Thyroid gland (tissue), 4 donors: ENCODE measurements around the gene LMAN2L. TPM values are rescaled to one million over a fixed set of nuclear protein-coding genes. Genes with fewer than 3 reads are reported as not detected.
A peak's percentile ranks its signal among the peaks of the same experiment; 100 is the strongest.

Experiments used
- DNase-seq, 2 donors: peaks; one replicate each; pipeline ENCODE4 v3.0.0-alpha.2; 2019
- H3K27ac ChIP-seq, 3 donors: fragments of 200-600 bp; sonication (generic); 1 replicate in 2 of 3; 2 replicates in 1 of 3; pipeline ENCODE4 v1.5.1; 2016 to 2019; ENCODE audit warnings: mild to moderate bottlenecking in 1 of 3, moderate library complexity in 1 of 3
- H3K27me3 ChIP-seq: fragments of 200-600 bp; sonication (generic); one replicate; pipeline ENCODE4 v1.5.1; 2019
- H3K36me3 ChIP-seq, 2 donors: fragments of 200-600 bp; sonication (generic); one replicate each; pipeline ENCODE4 v1.5.1; 2016 to 2019
- H3K4me1 ChIP-seq, 2 donors: fragments of 200-600 bp; sonication (generic); one replicate each; pipeline ENCODE4 v1.5.1; 2017 to 2019
- H3K4me3 ChIP-seq, 3 donors: fragments of 200-600 bp; sonication (generic); replicated peaks in 1 of 3; 1 replicate in 2 of 3; 2 replicates in 1 of 3; pipeline ENCODE4 v1.5.1; 2016; ENCODE audit warnings: mild to moderate bottlenecking in 1 of 3
- H3K9me3 ChIP-seq: fragments of 200-600 bp; sonication (generic); one replicate; pipeline ENCODE4 v1.5.1; 2017
- POLR2A ChIP-seq, 2 donors: fragments of 450-650 bp; IDR thresholded peaks; one replicate each; pipeline ENCODE4 v1.6.1; 2017; ENCODE audit warnings: antibody characterized with exemption in 2 of 2, mild to moderate bottlenecking in 2 of 2, moderate library complexity in 1 of 2
- WGBS, 2 donors: methylation state at CpG; one replicate each; pipeline ENCODE4 v1.1.5; 2017; 5-methylcytosine and 5-hydroxymethylcytosine counted together
- intact Hi-C: fragments of 100-400 bp; cut with DNase I; formaldehyde crosslinking; loops from one replicate; pipeline ENCODE4 v1.15.1; 2023
- total RNA-seq, 4 donors: library from RNA; depleted of rRNA; stranded (reverse); fragments of >200 nt; gene quantifications; one replicate each; pipeline ENCODE4 v1.2.3, GENCODE V29; 2016
- TF ChIP-seq, protein P1 (sequence below), 6 experiments: fragments of 200-600 bp in 3 of 6; fragments of 450-650 bp in 3 of 6; sonication (generic) in 3 of 6; IDR thresholded peaks; one replicate each; pipeline ENCODE4 v1.5.1; 2016 to 2019; ENCODE audit warnings: antibody characterized with exemption in 6 of 6, mild to moderate bottlenecking in 2 of 6, inconsistent platforms in 1 of 6, moderate library complexity in 1 of 6

Gene LMAN2L
- total RNA-seq, 4 donors from 2014 or later = 22.8 to 32.9 (median 29.2) TPM

- Histone ChIP-seq H3K4me1 (peaks cover 5 to 12% of the 10 kb centered on the region in 2 donors), H3K27ac (peak overlapping the region; percentile 61 to 85 (median 65)), H3K9me3 (no peaks in the 10 kb centered on the region), H3K36me3 (no peaks in the 10 kb centered on the region), H3K4me3 (no peak overlapping the region), H3K27me3 (no peaks in the 10 kb centered on the region)
- 49 to 50% methylated on average over 11 to 14 of the region's 14 CpGs for WGBS, 2 donors
- peak; percentile 82 to 89 for DNase-seq
- TF ChIP-seq POLR2A (IDR thresholded peaks at IDR 0.05) = peak in 1 of 2 donors; percentile 12
- TF ChIP-seq, protein P1, sequence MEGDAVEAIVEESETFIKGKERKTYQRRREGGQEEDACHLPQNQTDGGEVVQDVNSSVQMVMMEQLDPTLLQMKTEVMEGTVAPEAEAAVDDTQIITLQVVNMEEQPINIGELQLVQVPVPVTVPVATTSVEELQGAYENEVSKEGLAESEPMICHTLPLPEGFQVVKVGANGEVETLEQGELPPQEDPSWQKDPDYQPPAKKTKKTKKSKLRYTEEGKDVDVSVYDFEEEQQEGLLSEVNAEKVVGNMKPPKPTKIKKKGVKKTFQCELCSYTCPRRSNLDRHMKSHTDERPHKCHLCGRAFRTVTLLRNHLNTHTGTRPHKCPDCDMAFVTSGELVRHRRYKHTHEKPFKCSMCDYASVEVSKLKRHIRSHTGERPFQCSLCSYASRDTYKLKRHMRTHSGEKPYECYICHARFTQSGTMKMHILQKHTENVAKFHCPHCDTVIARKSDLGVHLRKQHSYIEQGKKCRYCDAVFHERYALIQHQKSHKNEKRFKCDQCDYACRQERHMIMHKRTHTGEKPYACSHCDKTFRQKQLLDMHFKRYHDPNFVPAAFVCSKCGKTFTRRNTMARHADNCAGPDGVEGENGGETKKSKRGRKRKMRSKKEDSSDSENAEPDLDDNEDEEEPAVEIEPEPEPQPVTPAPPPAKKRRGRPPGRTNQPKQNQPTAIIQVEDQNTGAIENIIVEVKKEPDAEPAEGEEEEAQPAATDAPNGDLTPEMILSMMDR (IDR thresholded peaks at IDR 0.05) = no peak
- intact Hi-C loops = no loop called here
These were observed 47.5 kb downstream of the LMAN2L start for GRCh38 chr2:96692094-96692971.

DNA sequence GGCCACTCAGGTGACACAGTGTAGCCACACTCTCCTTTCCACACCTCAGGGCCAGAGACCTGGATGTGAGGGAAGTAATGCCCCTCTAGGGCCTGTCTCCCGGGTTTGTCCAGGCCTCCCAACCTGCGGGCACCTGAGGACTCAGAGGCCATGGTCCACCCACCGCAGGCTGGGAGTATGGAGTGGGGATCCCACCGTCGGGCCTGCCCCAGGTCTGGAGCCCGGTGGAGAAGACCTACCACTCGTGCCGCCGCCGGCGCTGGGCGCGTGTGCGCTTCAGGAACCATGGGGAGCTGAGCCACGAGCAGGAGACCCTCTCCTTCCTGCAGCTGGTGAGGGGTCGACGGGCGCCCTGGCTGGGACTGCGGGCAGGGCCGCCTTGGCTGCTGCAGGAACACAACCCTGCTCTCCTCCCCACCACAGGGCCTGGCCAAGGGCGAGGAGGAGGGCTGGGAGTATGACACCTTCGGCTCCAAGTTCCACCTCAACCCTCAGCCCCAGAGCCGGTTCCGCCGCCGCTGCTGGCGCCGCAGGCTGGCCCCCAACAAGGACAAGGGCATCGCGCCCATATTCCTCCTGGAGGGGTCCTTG lies 48.7 kb downstream of the LMAN2L start:
- H3K27ac ChIP-seq = no peak overlapping the region
- DNase-seq = no peak

DNA sequence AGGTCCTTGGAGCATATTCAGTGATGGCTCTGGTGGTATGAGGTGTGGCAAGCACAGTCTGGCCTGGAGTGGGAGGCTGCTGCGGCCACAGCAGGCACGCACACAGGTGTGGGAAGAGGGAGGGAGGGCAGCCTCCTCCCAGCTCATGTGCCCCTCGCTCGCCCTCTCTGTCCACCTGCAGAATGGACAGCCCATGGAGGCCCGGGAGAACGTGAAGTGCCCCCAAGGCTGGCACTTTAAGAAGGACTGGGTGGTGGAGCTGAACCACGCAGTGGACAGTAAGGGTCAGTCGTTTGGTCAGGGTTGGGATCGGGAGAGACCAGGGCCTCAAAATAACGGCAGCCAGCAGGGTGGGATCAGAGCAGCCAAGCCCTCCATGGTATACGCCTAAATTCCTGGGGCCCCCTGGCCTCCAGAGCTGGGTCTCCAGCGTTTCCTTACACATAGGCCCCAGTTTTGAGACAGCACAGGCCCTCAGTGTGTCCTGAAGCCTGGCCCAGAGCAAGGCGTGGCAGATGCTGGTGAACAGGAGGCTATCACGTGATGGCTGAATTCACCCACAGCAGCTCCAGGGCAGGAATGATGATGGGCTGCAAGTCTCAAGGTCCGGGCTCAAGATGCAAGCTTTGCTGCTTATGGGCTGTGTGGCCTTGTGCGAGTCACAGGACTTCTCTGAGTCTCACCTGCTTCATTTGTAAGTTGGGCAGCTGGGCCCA lies 49.4 kb downstream of the LMAN2L start:
- Histone ChIP-seq H3K27ac (no peak overlapping the region), H3K9me3 (no peaks in the 10 kb centered on the region), H3K4me1 (peaks cover 5 to 16% of the 10 kb centered on the region in 2 donors), H3K4me3 (no peak overlapping the region), H3K27me3 (no peaks in the 10 kb centered on the region), H3K36me3 (no peaks in the 10 kb centered on the region)
- no peak for DNase-seq
- 87 to 94% methylated on average over 12 to 13 of the region's 16 CpGs for WGBS, 2 donors
- TF ChIP-seq POLR2A (IDR thresholded peaks at IDR 0.05) = no peak
- TF ChIP-seq, protein P1 (IDR thresholded peaks at IDR 0.05) = no peak
- intact Hi-C loops = no loop called here

More for the DNA sequence above, 48.7 kb downstream of the LMAN2L start:
- TF ChIP-seq, protein P1 (IDR thresholded peaks at IDR 0.05) = no peak
- no peak for TF ChIP-seq POLR2A (IDR thresholded peaks at IDR 0.05)
- Histone ChIP-seq H3K36me3 (no peaks in the 10 kb centered on the region), H3K27me3 (no peaks in the 10 kb centered on the region), H3K4me3 (no peak overlapping the region), H3K4me1 (peaks cover 5 to 12% of the 10 kb centered on the region in 2 donors), H3K9me3 (no peaks in the 10 kb centered on the region)
- intact Hi-C loops = no loop called here
- WGBS, 2 donors = 92 to 98% methylated on average over 9 to 18 of the region's 30 CpGs

GRCh38 chr2:96689431-96689991 lies 50.4 kb downstream of the LMAN2L start:
- Histone ChIP-seq H3K27ac (no peak overlapping the region), H3K4me3 (no peak overlapping the region), H3K9me3 (no peaks in the 10 kb centered on the region), H3K4me1 (peaks cover 5 to 16% of the 10 kb centered on the region in 2 donors), H3K36me3 (no peaks in the 10 kb centered on the region), H3K27me3 (no peaks in the 10 kb centered on the region)
- WGBS, 2 donors = 94 to 97% methylated on average over 12 to 14 of the region's 14 CpGs
- TF ChIP-seq, protein P1 (IDR thresholded peaks at IDR 0.05) = no peak
- no peak for TF ChIP-seq POLR2A (IDR thresholded peaks at IDR 0.05)
- intact Hi-C loops = no loop called here
- DNase-seq = no peak
